Erythroblast (primary cell): ENCODE measurements around the gene NSRP1.

Experiments
- GATA1 ChIP-seq: IDR thresholded peaks from 2 replicates; pipeline ENCODE4 v1.6.1; 2011; ENCODE audit warnings: low read depth, mild to moderate bottlenecking, control low read depth, low read length, moderate library complexity
- POLR2A ChIP-seq: IDR thresholded peaks from 2 replicates; pipeline ENCODE4 v1.6.1; 2011; ENCODE audit warnings: mild to moderate bottlenecking, low read length

GRCh38 chr17:30170415-30170987, 53.9 kb downstream of the NSRP1 start:
- TF ChIP-seq POLR2A, result no peak
- TF ChIP-seq GATA1, result no peak
